Measurements from ENCODE around the gene MYRFL.
A peak's percentile ranks its signal among the peaks of the same experiment; 100 is the strongest.
"Not testable (repeated sequence)": the region's sequence is repeated elsewhere in the genome, so short reads cannot be mapped to it uniquely, and the experiment has no call there.

MYRFL gene

GRCh38 chr12:69844416-69844815 lies 19.4 kb downstream of the MYRFL start:
- DNase-seq, result no peak

DNA sequence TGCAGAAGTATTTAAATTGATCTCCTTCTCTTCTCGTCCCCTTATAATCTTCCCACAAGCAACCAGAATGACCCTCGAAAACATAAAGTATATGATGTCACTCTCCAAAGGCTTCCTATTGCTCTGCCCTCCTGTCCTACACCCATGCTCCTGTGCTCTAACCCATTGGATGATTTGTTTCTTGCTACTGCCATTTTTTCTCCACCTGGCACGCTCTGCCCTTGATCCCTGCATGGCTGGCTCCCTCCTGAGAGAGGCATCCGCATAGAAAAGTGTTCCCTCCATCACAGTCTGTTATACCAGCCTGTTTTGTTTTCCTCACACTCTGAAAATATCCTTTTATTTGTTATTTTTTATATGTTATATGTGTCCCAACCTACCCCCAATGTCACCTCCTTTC lies 19.8 kb downstream of the MYRFL start:
- no peak for DNase-seq

GRCh38 chr12:69846976-69847375 lies 21.9 kb downstream of the MYRFL start:
- DNase-seq, result no peak

GRCh38 chr12:69851976-69852375 lies 26.9 kb downstream of the MYRFL start:
- DNase-seq, result no peak

DNA sequence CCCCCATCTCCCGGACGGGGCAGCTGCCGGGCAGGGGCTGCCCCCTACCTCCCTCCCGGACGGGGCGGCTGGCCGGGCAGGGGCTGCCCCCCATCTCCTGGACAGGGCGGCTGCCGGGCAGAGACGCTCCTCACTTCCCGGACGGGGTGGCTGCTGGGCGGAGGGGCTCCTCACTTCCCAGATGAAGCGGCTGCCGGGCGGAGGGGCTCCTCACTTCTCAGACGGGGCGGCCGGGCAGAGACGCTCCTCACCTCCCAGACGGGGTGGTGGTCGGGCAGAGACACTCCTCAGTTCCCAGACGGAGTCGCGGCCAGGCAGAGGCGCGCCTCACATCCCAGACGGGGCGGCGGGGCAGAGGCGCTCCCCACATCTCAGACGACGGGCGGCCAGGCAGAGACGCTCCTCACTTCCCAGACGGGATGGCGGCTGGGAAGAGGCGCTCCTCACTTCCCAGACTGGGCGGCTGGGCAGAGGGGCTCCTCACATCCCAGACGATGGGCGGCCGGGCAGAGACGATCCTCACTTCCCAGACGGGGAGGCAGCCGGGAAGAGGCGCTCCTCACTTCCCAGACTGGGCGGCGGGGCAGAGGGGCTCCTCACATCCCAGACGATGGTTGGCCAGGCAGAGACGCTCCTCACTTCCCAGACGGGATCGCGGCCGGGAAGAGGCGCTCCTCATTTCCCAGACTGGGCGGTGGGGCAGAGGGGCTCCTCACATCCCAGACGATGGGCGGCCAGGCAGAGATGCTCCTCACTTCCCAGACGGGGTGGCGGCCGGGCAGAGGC lies 28.3 kb downstream of the MYRFL start:
- DNase-seq, result not testable (repeated sequence)

GRCh38 chr12:69866698-69867097 lies 41.7 kb downstream of the MYRFL start:
- DNase-seq, result no peak

DNA sequence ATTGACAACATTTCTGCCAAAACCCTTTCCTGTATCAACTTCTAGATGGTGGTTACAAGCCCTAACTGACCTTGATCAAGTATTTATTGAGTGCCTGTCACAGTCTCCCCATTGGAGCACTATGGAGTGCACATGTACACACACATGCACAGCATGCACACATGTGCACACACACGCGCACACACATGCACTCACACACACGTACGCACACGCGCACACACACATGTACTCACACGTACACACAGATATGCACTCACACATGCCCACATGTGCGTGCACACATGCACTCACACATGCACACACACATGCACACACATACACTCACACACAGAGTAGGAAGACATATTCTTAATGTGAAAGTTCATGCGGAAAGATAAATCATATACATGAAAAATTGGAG lies 43.7 kb downstream of the MYRFL start:
- DNase-seq, result no peak

DNA sequence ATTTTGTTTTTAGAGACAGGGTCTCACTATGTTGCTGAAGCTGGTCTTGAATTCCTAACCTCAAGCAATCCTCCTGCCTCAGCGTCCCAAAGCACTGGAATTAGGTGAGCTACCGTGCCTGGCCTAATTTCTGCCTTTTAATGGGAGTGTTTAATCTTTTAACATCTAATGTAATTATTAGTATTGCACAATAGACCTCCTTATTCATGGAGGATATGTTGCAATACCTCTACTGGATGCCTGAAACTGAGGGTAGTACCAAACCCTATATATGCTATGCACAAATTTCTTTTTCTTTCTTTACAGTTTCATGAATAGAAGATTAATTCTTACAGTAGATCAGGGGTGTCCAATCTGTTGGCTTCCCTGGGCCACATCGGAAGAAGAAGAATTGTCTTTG lies 47.8 kb downstream of the MYRFL start:
- peak; percentile 40 for DNase-seq

DNA sequence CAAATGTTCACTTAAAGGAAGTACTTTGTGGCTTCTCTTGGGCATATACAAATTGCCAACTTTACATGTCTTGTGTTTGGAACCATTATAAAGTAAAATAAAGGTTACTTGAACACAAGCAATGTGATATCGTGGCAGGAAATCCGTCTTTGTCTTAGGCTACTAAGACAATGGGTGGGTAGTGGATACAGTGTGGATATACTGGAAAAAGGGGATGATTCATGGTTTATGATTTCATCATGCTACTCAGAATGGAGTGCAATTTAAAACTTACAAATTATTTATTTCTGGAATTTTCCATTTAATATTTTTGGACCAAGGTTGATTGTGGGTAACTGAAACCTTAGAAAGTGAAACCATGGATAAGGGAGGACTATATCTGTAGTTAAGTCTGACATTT lies 48.4 kb downstream of the MYRFL start:
- no peak for DNase-seq

- DNase-seq, result no peak
Measured at GRCh38 chr12:69874606-69875005, 49.6 kb downstream of the MYRFL start.

- no peak for DNase-seq
Measured at GRCh38 chr12:69875416-69875935, 50.4 kb downstream of the MYRFL start.

DNA sequence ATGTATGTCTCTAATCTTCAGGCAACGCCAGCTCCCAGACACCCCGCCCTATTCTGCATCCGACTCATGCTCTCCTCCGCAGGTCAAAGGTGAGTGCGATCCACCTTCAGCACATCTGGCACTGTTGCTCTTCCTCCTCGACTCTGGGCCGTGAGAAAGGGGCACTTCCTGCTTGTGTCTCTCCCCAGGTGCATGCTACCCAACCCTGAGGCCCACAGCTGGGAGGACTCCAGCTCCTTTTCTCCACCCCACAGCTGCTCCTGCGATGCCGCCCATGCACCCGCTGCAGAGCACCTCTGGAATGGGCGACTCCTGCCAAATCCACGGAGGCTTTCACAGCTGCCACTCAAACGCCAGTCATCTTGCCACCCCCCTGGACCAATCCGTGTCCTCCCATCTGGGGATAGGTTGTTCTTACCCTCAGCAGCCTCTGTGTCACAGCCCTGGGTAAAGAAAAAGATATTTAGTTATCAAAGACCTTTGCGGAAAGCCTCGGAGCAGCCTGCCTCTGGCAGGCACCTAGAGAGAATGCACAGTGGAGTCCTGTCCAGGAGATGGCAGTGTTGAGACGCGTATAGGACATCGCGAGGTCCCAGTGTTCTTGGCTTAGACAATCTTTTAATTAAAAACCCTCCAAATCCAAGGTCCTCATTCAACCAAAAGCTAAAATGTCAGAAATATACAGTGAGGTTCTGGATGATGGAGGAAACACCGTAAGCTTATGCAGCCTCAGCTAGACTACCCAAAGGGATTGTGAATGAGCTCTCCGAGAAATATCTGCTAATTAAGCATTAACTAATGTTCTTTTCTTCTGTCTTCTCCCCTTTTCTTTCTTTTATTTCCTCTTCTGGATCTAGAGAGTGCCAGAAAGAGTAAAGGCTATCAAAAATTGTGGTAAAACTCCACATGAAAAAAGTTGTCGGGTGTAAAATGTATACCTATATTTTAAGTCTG lies 54.3 kb downstream of the MYRFL start:
- peak; percentile 57 for DNase-seq

DNA sequence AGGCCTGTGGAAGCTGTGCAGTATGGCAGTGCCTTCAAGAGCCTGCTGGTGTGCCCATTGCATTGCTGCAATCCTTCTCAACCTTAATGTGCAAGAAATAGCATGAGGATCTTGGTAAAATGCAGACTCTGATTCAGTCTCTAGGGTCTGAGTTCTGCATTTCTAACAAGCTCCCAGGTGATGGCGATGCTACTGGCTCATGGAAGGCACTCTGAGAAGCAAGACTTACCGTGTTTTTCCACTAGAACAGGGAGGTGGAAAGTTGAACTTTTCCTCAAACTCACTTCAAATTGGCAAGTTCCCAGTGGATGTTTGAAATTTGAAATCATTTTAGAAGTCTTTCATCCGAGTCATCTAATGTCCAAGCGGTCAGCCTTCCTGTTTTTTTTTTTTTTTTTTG lies 55.5 kb downstream of the MYRFL start:
- no peak for DNase-seq

DNA sequence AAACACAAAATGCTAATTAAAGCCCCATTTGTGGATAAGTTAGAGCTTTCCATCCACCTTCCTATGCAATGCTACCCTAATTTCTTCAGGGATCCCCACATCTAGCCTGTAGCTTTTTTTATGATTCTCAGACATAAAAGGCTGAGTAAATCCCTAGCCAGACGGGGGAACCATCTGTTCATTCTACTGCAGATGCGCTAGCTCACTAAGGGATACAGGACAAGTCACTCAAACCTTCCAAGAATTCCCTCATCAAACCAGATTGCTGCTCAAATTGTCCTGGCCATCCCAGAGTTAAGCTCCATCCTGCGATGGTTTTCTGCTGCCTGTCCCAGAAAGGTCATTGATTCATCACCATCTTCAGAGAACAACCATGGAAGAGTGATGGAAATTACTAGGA lies 56.7 kb downstream of the MYRFL start:
- no peak for DNase-seq

DNA sequence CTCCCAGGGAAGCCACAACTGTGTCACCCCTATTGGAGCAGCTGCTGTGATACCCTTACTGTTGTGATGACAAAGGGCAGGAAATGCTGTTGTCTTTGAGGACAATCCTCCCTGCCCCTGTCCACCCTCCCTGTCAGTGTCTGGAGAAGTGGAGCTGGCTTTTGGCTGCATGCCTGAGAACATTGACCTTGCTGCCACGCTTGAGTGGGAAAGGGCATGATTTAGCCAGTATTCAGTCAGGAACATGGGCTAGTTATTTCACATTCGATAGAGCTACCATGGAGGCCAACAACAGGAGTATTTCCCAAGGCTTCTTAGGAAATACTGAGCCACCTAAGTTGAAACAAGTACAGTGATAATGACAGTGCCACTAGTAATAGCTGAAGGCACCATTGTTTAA lies 59.4 kb downstream of the MYRFL start:
- DNase-seq, result no peak

DNA sequence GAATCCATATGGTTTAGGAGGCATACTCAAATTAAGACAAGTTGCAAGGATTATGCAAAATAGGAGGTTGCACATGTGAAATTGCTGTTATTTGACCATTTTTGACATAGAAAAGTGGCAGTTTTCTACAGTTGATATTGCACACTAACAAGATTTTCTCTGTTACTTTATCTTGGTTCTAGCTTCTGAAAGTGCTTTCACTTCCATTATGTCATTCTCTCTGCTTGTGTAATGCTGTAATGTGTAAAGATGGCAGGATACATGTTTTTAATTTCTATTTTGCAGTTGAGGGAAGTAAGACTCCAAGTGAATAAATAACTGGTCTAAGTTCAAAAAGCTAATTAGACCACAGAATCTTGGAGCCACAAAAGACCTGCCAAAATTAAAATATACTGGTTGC lies 60.6 kb downstream of the MYRFL start:
- peak; percentile 60 for DNase-seq

GRCh38 chr12:69886109-69886508 lies 61.1 kb downstream of the MYRFL start:
- no peak for DNase-seq

- DNase-seq, result no peak
Measured at GRCh38 chr12:69886715-69887114, 61.7 kb downstream of the MYRFL start.

GRCh38 chr12:69888901-69889300 lies 63.9 kb downstream of the MYRFL start:
- DNase-seq, result no peak

DNA sequence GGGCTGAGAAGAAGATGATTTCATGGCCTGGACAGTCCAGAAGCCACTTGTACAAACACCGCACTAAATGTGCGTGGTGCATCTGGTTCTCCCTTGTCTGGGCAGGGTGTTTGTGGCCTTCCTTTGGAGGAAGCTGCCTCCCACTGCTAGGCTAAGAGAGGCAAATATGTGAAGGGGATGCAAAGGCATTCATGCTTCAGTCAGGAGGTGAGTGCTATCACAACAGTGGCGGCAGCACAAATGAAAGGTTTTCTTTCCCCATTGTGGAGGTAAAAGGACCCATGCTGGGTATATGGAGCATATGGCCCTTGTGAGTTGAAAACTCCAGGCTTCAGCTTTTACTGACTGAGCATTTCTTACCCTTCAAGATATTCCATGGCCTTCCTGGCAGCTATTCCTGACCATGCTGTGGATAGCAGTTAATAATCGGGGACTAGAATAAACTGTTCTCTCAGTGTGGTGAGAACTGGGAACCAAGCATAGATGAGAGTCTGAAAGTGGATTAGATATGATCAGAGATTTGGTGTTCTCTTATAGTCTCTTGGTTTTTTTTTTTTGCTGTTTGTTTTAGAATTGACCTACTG lies 69.9 kb downstream of the MYRFL start:
- no peak for DNase-seq

DNA sequence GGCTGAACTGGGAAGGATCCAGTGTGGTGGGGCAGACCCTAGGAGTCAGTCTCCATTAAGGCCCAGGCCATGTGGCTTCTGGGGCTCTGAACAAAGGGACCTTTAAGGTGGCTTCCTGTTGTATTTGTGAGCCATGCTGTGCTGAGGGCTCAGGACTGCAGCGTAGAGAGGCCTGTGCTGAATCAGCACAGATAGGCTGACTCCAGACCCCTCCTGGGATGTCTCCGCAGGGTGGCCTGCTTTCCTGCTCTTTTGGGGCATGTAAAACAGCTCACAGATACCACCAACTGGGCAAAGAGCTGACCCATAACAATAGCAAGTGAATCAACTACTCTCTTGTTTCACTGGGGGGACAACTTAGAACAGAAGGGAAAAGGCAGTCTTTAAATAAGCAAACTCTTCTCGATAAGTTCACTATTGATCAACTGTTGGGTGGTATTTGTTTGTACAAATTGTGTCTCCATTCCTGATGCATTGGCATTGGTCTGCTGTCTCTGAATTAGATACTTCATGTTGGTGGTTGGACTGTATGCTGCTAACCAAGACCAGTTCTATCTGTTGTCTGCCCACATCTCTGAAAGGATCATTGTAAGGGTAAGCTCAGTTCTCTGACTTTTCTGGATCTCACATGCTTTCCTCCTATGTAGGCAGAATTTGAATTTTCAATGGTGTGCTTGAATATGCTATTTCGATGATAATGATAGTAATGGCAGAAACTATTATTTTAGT lies 71.8 kb downstream of the MYRFL start:
- no peak for DNase-seq

DNA sequence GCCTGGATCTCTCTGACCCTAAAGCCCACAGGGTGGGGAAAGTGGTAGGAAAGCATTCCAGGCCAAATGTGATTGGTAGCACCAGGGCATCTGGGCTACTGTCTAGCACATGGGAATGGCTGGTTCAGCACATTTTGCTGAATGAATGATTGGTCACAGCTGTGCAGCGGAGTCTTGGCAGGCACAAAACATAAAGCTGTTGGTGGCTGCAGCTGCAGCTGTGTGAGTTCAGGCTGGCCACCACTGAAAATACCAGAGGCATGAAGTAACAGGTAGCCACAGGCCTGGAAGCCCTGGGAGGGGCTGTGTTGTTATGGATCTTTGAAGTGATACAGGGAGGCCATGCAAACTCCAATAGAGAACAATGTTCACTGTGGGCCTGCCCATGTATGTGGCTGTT lies 72.7 kb downstream of the MYRFL start:
- no peak for DNase-seq

DNA sequence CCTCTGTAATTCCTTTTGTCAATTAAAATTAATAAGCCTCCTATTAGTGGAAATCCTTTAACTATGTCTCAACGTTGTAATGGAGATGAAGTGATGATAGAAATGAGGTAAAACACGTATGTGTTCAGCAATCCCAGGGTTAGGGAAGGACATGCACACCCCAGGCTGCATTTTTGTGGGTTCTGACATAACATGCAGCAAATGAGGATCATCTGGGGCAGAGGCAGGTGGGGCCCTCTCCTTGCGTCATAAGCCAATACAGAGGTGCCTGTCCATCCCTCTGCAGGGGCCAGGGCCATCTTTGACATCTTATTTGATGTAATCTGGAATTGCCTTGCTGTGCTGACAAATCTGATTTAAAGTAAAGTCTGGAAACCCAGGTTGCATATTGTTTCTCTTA lies 73.2 kb downstream of the MYRFL start:
- DNase-seq, result no peak

All from inflammatory macrophage treated with lipopolysaccharide for 4 hours (primary cell).